GM12878 (cell line): ENCODE results near the gene DENND1A. TPM values are rescaled to one million over a fixed set of nuclear protein-coding genes. Genes with fewer than 3 reads are reported as not detected.

Experiments
- ATAC-seq: fragments of 200-7000 bp; cut with Tn5 transposase; 3 replicates; pipeline ENCODE4 v1.9.1; 2020; ENCODE audit warnings: mild to moderate bottlenecking, moderate library complexity
- BruUV-seq: library from RNA; stranded (reverse); fragments of 400-500 nt; replicated peaks from 2 replicates; lab custom pipeline; 2021; lab: Mats Ljungman, UMichigan
- CTCF ChIA-PET: fragments of 300-600 bp; sonication (Branson Sonifier 250); formaldehyde crosslinking; extraction: SDS; loops from one replicate; lab custom pipeline; 2021; ENCODE audit warnings: inconsistent platforms; lab: Yijun Ruan, JAX
- POLR2A ChIA-PET: fragments of 350-600 bp; formaldehyde crosslinking; extraction: SDS; loops from one replicate; lab custom pipeline; 2021; ENCODE audit warnings: inconsistent platforms; lab: Charles Lee
- RAD21 ChIA-PET: fragments of 300-600 bp; sonication (Branson Sonifier 250); formaldehyde crosslinking; loops from one replicate; lab custom pipeline; 2023; ENCODE audit warnings: antibody characterized with exemption; ENCODE audit not compliant: unreplicated experiment; lab: Charles Lee
- SMC1A ChIA-PET: fragments of 300-600 bp; sonication (Branson Sonifier 250); formaldehyde crosslinking; loops from one replicate; lab custom pipeline; 2023; ENCODE audit not compliant: unreplicated experiment, uncharacterized antibody; lab: Charles Lee
- DNase-seq: peaks from one replicate; pipeline ENCODE4 v3.0.0-alpha.2; 2011; ENCODE audit warnings: low read depth, low spot score
- FAIRE-seq: peaks from 3 replicates; lab custom pipeline; 2011; peaks lifted over from hg19 to GRCh38; lab: Jason Lieb, UNC
- H2AFZ ChIP-seq: 2 replicates; pipeline ENCODE4 v1.6.0; 2011; ENCODE audit warnings: low read depth, low read length, control low read depth; ENCODE audit not compliant: control insufficient read depth
- H3K27ac ChIP-seq: 2 replicates; pipeline ENCODE4 v1.5.1; 2011; ENCODE audit warnings: control low read depth; ENCODE audit not compliant: control insufficient read depth, insufficient read depth
- H3K27me3 ChIP-seq, 2 experiments: replicated peaks in 1 of 2; 2 replicates each; pipeline versions ENCODE4 v1.6.0 to v1.6.1; 2011; ENCODE audit warnings: low read length in 1 of 2; ENCODE audit not compliant: control insufficient read depth in 2 of 2, insufficient read depth in 2 of 2
- H3K36me3 ChIP-seq, 2 experiments: 2 replicates each; pipeline ENCODE4 v1.5.1; 2011; ENCODE audit warnings: low read length in 1 of 2; ENCODE audit not compliant: control insufficient read depth in 2 of 2, insufficient read depth in 2 of 2
- H3K4me1 ChIP-seq: 2 replicates; pipeline ENCODE4 v1.6.1; 2011; ENCODE audit warnings: mild to moderate bottlenecking, low read length, moderate library complexity, mixed read lengths; ENCODE audit not compliant: control insufficient read depth, insufficient read depth
- H3K4me2 ChIP-seq: 2 replicates; pipeline ENCODE4 v1.6.0; 2011; ENCODE audit warnings: control low read depth; ENCODE audit not compliant: control insufficient read depth, insufficient read depth
- H3K4me3 ChIP-seq: fragments of 200-600 bp; sonication (generic); 2 replicates; pipeline ENCODE4 v1.5.1; 2016
- H3K79me2 ChIP-seq: 2 replicates; pipeline ENCODE4 v1.6.0; 2011; ENCODE audit warnings: low read length; ENCODE audit not compliant: control insufficient read depth, insufficient read depth
- H3K9ac ChIP-seq: 2 replicates; pipeline ENCODE4 v1.8.0; 2011; ENCODE audit warnings: low read length, control low read depth, mixed read lengths; ENCODE audit not compliant: control insufficient read depth, insufficient read depth
- H3K9me3 ChIP-seq: replicated peaks from 3 replicates; pipeline ENCODE4 v1.5.1; 2011; ENCODE audit warnings: mild to moderate bottlenecking, low read length; ENCODE audit not compliant: control insufficient read depth, insufficient read depth
- H4K20me1 ChIP-seq: 2 replicates; pipeline ENCODE4 v1.6.0; 2011; ENCODE audit not compliant: control insufficient read depth, insufficient read depth
- BHLHE40 ChIP-seq, 2 experiments: fragments of 450-650 bp in 1 of 2; IDR thresholded peaks; 2 replicates each; pipeline ENCODE4 v1.6.1; 2011 to 2017; ENCODE audit warnings: low read depth in 2 of 2, borderline replicate concordance in 1 of 2, improper control_type of control experiment in 1 of 2, low read length in 1 of 2, mild to moderate bottlenecking in 1 of 2
- EGR1 ChIP-seq, 2 experiments: IDR thresholded peaks; 1 replicate in 1 of 2; 2 replicates in 1 of 2; pipeline ENCODE4 v1.6.1; 2011 to 2012; ENCODE audit warnings: low read depth in 2 of 2, low read length in 2 of 2, borderline replicate concordance in 1 of 2, mild to moderate bottlenecking in 1 of 2, moderate library complexity in 1 of 2
- MEF2A ChIP-seq: IDR thresholded peaks from 2 replicates; pipeline ENCODE4 v1.6.1; 2011; ENCODE audit warnings: low read depth, mild to moderate bottlenecking, low read length, moderate library complexity; ENCODE audit not compliant: insufficient read depth
- MXI1 ChIP-seq: fragments of 150-350 bp; IDR thresholded peaks from 2 replicates; pipeline ENCODE4 v1.6.1; 2011; ENCODE audit warnings: low read depth, mild to moderate bottlenecking, inconsistent platforms, low read length, improper control_type of control experiment
- NR2F1 ChIP-seq: fragments of 450-650 bp; conservative IDR thresholded peaks from 2 replicates; pipeline ENCODE4 v1.6.1; 2017; ENCODE audit warnings: mild to moderate bottlenecking
- SMARCA5 ChIP-seq: fragments of 450-650 bp; IDR thresholded peaks from 2 replicates; pipeline ENCODE4 v1.6.1; 2017; ENCODE audit warnings: mild to moderate bottlenecking
- SRF ChIP-seq, 2 experiments: IDR thresholded peaks; 2 replicates each; pipeline ENCODE4 v1.6.1; 2011; ENCODE audit warnings: low read depth in 2 of 2, low read length in 2 of 2, mild to moderate bottlenecking in 1 of 2, moderate library complexity in 1 of 2
- WGBS: methylation state at CpG from one replicate; pipeline ENCODE4 v1.1.6; 2016; ENCODE audit warnings: low lambda C conversion rate; ENCODE audit not compliant: insufficient replicate concordance, insufficient coverage; ENCODE audit errors: missing lambda C conversion rate; 5-methylcytosine and 5-hydroxymethylcytosine counted together
- in situ Hi-C: fragments of 300-500 bp; cut with MboI; formaldehyde crosslinking; loops from 9 replicates; pipeline ENCODE4 v1.14.3; 2018; ENCODE audit warnings: mixed read lengths
- intact Hi-C: fragments of 100-400 bp; cut with micrococcal nuclease; formaldehyde crosslinking; loops from one replicate; pipeline ENCODE4 v1.14.2; 2022; ENCODE audit not compliant: unreplicated experiment
- polyA plus RNA-seq, 11 experiments: library from polyadenylated mRNA; depleted of rRNA in 4 of 11; unstranded in 6 of 11; stranded (reverse) in 5 of 11; fragments of >200 nt; fragmentation: Nextera tagmentation in 4 of 11; fragmentation: Illumina TruSeq in 1 of 11; extraction: Ambion mirVana in 4 of 11; extraction: Trizol in 1 of 11; gene quantifications; 1 replicate in 1 of 11; 2 replicates in 10 of 11; pipeline versions ENCODE4 v1.2.1 to v1.2.3, GENCODE V29; 2011 to 2016; ENCODE audit warnings: inconsistent platforms in 2 of 11, missing spikeins in 2 of 11, low read depth in 1 of 11
- total RNA-seq, 4 experiments: library from RNA; depleted of rRNA in 3 of 4; stranded (reverse); fragments of >200 nt in 3 of 4; fragmentation: Illumina TruSeq in 1 of 4; extraction: Trizol in 1 of 4; gene quantifications; 2 replicates each; pipeline versions ENCODE4 v1.2.1 to v1.2.3, GENCODE V29; 2013 to 2021
- TF ChIP-seq, protein P1 (sequence below): fragments of 450-650 bp; formaldehyde crosslinking; IDR thresholded peaks from 2 replicates; pipeline ENCODE4 v1.4.0; 2020; ENCODE audit warnings: mild to moderate bottlenecking, moderate library complexity
- TF ChIP-seq, protein P2 (sequence below): IDR thresholded peaks from 2 replicates; pipeline ENCODE4 v1.6.1; 2012; ENCODE audit warnings: low read depth, low read length, improper control_type of control experiment
- TF ChIP-seq, protein P3 (sequence below): fragments of 450-650 bp; IDR thresholded peaks from 2 replicates; pipeline ENCODE4 v1.6.1; 2017; ENCODE audit warnings: low read depth, mild to moderate bottlenecking, moderate library complexity
- TF ChIP-seq, protein P4 (sequence below): IDR thresholded peaks from 2 replicates; pipeline ENCODE4 v1.6.1; 2011; ENCODE audit warnings: borderline replicate concordance, low read depth, mild to moderate bottlenecking, moderate library complexity, low read length; ENCODE audit not compliant: insufficient read depth, poor library complexity, severe bottlenecking

Gene DENND1A
- total and polyA plus RNA-seq, 10 of the 15 experiments (the other 5 are each of a cell fraction or from before 2014, with no cell fraction given), result 14.1 to 48.6 (median 35.2) TPM

DNA sequence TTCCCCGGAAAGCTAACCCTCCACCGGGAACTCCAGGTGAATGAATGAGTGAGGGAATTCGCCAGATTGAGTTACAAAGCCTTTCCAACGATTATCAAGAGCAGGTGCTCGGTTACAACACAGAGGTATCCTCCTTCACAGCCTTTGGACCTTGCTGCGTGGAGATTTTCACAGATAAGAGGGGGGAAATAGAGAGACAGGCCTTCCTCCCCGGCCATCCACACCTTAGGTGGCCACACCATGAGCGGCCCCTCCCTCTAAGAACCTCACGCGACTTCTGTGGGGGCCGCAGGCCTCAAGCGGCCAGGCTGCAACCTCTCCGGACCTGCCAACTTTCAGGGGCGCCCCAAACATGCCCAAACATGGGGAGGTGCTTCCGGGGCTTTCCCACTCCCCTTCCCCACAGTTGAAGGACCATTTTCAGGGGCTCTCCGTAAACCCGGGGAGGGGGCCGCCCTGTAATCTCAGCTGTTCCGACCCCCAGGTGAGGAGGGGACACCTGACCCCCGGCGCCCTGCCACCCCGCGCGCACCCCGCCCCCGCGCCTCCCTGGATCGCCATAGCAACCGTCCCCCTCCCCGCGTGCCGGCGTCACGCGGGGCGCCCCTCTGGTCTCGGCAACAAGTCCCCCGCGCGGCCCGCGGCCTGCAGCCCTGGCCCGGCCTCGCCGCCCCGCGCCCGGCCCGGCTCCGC is 603 bp downstream of the DENND1A start:
- ChIA-PET RAD21 (interaction anchor here (0.6 to 6.4 kb wide), 4 partner anchors 8 to 173 kb away, joined by 3 to 43 read pairs (median 4); no protein-coding TSS in a partner anchor), CTCF (interaction anchor here (3.0 kb wide), 1 partner anchor 11 kb away, joined by 18 read pairs; no protein-coding TSS in a partner anchor), POLR2A (interaction anchor here (0.8 kb wide), 1 partner anchor 133 kb away, joined by 3 read pairs; no protein-coding TSS in a partner anchor), SMC1A (interaction anchor here (1.0 to 2.5 kb wide), 5 partner anchors 11 to 154 kb away, joined by 3 to 22 read pairs (median 10); no protein-coding TSS in a partner anchor)
- Histone ChIP-seq H3K9me3 (no peaks in the 10 kb centered on the region), H3K36me3 (no peaks in the 10 kb centered on the region), H3K9ac (peak overlapping the region; percentile 86), H3K4me2 (peak overlapping the region; percentile 95), H3K4me1 (peaks cover 18% of the 10 kb centered on the region), H3K4me3 (peak overlapping the region; percentile 85), H3K27me3 (no peaks in the 10 kb centered on the region), H4K20me1 (no peaks in the 10 kb centered on the region), H2AFZ (peak overlapping the region; percentile 48), H3K79me2 (peaks cover 49% of the 10 kb centered on the region), H3K27ac (peak overlapping the region; percentile 79)
- no peak for DNase-seq
- WGBS, result 3% methylated on average over 22 of the region's 50 CpGs
- in situ Hi-C loops, result no loop called here
- no peak for FAIRE-seq
- intact Hi-C loops, result loop anchor here (5.0 kb wide), 2 partner anchors 68 to 92 kb away; no protein-coding TSS in a partner anchor
- peak; percentile 59 for ATAC-seq
- BruUV-seq, result TSS peak; percentile 60
- TF ChIP-seq SRF (IDR thresholded peaks at IDR 0.05; ENCODE audit: low read depth in 2 of 2, low read length in 2 of 2) (peak; percentile 98), NR2F1 (peak; percentile 39; the same call in 1 of the 2 replicates), SMARCA5 (0 out of 2 replicates have a peak, but pooled peaks have one; percentile 46), MEF2A (no peak), BHLHE40 (IDR thresholded peaks at IDR 0.05; ENCODE audit: borderline replicate concordance in 1 of 2, low read depth in 2 of 2, low read length in 1 of 2) (peak; percentile 91 to 95), EGR1 (IDR thresholded peaks at IDR 0.05; ENCODE audit: borderline replicate concordance in 1 of 2, low read depth in 2 of 2, low read length in 2 of 2) (peak in 1 of 2 experiments; percentile 75; a peak in 2 of 3 replicates), MXI1 (peak; percentile 62; the same call in 1 of the 2 replicates)
- TF ChIP-seq, protein P1, sequence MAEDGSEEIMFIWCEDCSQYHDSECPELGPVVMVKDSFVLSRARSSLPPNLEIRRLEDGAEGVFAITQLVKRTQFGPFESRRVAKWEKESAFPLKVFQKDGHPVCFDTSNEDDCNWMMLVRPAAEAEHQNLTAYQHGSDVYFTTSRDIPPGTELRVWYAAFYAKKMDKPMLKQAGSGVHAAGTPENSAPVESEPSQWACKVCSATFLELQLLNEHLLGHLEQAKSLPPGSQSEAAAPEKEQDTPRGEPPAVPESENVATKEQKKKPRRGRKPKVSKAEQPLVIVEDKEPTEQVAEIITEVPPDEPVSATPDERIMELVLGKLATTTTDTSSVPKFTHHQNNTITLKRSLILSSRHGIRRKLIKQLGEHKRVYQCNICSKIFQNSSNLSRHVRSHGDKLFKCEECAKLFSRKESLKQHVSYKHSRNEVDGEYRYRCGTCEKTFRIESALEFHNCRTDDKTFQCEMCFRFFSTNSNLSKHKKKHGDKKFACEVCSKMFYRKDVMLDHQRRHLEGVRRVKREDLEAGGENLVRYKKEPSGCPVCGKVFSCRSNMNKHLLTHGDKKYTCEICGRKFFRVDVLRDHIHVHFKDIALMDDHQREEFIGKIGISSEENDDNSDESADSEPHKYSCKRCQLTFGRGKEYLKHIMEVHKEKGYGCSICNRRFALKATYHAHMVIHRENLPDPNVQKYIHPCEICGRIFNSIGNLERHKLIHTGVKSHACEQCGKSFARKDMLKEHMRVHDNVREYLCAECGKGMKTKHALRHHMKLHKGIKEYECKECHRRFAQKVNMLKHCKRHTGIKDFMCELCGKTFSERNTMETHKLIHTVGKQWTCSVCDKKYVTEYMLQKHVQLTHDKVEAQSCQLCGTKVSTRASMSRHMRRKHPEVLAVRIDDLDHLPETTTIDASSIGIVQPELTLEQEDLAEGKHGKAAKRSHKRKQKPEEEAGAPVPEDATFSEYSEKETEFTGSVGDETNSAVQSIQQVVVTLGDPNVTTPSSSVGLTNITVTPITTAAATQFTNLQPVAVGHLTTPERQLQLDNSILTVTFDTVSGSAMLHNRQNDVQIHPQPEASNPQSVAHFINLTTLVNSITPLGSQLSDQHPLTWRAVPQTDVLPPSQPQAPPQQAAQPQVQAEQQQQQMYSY (CRISPR knock-in tag), result no peak
- TF ChIP-seq, protein P2, sequence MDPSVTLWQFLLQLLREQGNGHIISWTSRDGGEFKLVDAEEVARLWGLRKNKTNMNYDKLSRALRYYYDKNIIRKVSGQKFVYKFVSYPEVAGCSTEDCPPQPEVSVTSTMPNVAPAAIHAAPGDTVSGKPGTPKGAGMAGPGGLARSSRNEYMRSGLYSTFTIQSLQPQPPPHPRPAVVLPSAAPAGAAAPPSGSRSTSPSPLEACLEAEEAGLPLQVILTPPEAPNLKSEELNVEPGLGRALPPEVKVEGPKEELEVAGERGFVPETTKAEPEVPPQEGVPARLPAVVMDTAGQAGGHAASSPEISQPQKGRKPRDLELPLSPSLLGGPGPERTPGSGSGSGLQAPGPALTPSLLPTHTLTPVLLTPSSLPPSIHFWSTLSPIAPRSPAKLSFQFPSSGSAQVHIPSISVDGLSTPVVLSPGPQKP, result peak; percentile 91
- TF ChIP-seq, protein P3, sequence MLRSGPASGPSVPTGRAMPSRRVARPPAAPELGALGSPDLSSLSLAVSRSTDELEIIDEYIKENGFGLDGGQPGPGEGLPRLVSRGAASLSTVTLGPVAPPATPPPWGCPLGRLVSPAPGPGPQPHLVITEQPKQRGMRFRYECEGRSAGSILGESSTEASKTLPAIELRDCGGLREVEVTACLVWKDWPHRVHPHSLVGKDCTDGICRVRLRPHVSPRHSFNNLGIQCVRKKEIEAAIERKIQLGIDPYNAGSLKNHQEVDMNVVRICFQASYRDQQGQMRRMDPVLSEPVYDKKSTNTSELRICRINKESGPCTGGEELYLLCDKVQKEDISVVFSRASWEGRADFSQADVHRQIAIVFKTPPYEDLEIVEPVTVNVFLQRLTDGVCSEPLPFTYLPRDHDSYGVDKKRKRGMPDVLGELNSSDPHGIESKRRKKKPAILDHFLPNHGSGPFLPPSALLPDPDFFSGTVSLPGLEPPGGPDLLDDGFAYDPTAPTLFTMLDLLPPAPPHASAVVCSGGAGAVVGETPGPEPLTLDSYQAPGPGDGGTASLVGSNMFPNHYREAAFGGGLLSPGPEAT, result 0 out of 2 replicates have a peak, but pooled peaks have one; percentile 29
- TF ChIP-seq, protein P4, sequence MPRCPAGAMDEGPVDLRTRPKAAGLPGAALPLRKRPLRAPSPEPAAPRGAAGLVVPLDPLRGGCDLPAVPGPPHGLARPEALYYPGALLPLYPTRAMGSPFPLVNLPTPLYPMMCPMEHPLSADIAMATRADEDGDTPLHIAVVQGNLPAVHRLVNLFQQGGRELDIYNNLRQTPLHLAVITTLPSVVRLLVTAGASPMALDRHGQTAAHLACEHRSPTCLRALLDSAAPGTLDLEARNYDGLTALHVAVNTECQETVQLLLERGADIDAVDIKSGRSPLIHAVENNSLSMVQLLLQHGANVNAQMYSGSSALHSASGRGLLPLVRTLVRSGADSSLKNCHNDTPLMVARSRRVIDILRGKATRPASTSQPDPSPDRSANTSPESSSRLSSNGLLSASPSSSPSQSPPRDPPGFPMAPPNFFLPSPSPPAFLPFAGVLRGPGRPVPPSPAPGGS, result no peak
